GM21390 (cell line): ENCODE measurements around the gene RHOH.

Experiments
- ATAC-seq: cut with Tn5 transposase; IDR thresholded peaks from one replicate; pipeline ENCODE4 v1.9.1; 2021; ENCODE audit not compliant: unreplicated experiment

RHOH gene

DNA sequence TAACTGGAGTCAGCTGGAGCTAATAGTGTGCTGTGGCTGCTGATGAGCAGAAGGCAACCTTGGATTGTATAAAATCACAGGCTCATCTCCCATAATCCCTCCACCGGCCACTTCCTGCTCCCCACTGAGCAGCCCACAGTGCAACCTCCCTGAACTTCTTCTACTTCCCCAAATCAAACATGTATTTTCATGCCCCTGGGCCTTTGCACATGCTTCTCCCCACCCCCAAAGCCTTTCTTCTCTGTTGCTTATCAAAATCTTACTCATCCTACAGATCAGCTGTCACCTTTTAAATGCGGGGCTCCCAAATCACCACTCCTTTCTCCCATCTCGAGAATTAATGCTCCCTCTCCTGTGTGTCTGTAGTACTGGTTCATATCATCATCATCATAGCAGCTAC lies 35.8 kb downstream of the RHOH start:
- ATAC-seq: no peak

DNA sequence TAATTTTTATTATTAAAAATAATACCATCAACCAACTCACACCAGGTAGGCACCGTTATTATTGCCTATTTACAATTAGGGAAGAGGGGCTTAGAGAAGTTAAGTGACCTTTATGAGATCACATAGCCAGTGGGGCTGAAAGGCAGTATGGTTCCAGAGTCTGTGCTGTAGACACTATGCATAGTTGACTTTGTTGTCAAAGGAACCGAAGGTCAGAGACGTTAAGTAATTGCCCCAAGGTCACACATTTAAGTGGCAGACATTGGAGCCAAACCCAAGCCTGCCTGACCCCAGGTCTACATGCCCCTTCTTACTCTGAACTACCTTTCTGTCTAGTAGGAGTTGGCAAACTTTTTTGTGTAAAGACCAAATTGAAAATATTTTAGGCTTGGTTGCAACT lies 36.4 kb downstream of the RHOH start:
- ATAC-seq: no peak

DNA sequence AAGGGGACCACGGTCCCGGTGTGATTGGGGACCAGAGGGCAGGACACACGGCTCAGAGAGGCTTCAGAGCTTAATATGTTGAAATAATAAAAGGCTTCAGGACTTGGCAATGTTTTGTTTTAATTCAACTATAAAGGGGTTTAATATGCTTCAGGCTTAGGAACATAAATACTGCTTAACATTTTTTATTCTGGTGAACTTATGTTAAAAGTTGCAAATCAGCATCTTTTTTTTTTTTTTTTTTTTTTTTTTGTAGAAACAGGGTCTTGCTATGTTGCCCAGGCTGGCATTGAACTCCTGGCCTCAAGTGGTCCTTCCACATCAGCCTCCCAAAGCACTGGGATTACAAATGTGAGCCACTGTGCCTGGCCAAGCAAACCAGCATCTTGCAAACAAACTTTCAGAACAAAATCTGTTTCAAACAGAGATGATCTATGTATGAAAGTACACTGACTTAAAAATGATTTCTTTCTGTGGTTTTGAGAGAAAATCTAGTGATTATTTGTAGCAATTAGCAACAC lies 37.7 kb downstream of the RHOH start:
- no peak for ATAC-seq

DNA sequence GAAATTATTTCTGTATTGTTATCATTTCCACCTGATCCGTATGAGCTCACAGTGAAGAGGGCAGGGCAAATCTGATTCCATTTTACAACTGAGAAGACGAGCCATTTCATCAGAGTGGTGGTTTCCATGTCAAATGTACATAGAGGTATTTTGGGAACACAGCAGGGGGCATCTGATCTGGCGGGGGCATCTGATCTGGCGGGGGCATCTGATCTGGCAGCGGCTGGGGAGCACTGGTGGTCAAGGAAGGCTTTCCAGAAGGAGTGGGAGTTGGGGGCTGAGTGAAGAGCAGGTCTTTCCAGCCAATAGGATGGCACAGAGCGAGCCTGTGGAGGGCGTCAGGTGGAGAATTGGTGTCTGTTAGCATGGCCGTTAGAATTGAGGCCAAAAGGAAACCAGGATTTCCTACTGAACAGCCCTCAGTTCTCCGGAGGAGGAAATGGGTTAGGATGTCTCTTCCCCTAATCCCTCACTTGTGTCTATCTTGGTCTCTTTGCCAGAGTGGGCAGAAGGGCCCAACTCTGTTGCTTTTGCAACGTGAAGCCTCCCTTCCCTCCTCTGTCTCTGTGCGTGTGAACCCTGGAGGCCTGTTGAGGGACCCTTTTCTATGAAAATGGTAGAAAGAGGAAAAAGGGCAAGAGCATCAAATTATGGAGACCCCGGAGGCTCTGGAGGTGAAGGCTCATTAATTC lies 41.3 kb downstream of the RHOH start:
- no peak for ATAC-seq

- no peak for ATAC-seq
Observed at GRCh38 chr4:40238700-40239548, 42.1 kb downstream of the RHOH start.

GRCh38 chr4:40240040-40240653 lies 43.3 kb downstream of the RHOH start:
- no peak for ATAC-seq

DNA sequence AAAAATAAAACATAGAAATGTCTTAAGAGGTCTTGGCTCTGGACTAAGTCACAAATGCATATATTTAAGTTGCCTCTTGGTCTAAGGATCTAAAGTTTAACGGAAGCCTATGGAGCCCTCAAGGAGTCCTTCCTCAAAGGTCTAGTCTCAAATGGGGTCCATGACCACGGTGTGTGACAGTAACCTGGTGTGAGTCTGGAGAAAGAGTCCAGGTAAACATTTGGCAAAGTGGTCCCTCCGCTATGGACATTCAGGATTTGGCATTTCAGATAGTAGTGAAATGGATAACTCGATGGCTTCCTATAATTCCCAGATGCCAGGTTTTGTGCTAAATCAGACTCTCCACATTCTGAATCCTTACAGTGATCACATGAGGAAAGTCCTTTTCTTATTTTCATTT lies 44.2 kb downstream of the RHOH start:
- no peak for ATAC-seq

- ATAC-seq: no peak
Observed at GRCh38 chr4:40241941-40242340, 45.1 kb downstream of the RHOH start.

GRCh38 chr4:40243386-40243948 lies 46.6 kb downstream of the RHOH start:
- ATAC-seq: no peak

DNA sequence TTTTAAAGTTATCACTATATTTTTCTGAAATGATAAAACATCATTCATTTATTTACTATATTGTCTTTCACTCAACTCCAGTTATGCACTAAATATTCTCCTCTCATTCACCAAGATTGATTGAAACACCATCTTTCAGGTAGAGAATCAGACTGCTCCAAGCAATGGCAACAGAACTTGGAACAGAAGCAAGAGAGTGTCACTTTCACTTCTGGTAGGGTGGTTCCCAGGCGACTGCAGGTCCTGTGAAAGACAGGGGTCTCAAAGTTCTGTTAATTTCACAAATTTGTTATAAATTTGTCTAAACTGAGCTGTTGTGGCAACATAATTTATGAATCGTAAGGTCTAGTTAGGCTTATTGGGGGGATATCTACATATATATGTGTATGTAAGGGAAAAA lies 47.8 kb downstream of the RHOH start:
- ATAC-seq: no peak

- ATAC-seq: no peak
Observed at GRCh38 chr4:40245550-40245949, 48.7 kb downstream of the RHOH start.

GRCh38 chr4:40246011-40246900 lies 49.4 kb downstream of the RHOH start:
- no peak for ATAC-seq

DNA sequence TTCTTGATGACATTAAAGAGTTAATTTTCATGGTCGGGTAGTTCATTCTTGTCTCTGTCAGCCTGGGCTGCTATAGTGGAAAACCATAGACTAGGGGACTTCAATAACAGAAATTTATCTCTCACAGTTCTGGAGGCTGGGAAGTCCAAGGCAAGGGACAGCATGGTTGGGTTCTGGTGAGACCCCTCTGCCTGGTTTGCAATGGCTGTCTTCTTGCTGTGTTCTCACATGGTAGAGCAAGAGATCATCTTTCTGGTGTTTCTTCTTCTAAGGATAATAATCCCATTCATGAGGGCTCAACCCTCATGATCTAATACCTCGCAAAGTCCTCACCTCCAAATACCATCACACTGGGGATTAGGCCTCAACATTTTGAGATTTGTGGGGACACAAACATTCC lies 50.1 kb downstream of the RHOH start:
- ATAC-seq: no peak

DNA sequence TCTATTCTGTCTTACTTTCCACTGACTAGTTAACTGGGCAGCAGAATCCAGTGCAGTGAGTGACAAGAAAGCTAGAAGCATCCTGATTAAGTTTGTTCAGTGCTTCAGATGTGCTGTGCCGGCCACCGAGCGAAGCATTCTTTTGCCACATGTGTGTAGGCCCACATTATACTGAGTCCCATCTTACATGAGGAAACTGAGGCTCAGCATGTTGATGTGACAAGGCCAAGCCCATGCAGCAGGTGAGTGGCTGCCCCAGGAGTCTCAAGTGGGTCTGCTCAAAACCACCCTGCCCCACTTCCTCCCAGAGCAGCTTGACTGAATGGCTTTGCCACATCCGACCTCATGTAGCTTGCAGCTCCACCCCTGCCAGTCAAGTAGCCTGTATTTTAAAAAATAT lies 50.5 kb downstream of the RHOH start:
- ATAC-seq: no peak

GRCh38 chr4:40251366-40251765 lies 54.5 kb downstream of the RHOH start:
- no peak for ATAC-seq

- no peak for ATAC-seq
Observed at GRCh38 chr4:40253906-40254305, 57.1 kb downstream of the RHOH start.

DNA sequence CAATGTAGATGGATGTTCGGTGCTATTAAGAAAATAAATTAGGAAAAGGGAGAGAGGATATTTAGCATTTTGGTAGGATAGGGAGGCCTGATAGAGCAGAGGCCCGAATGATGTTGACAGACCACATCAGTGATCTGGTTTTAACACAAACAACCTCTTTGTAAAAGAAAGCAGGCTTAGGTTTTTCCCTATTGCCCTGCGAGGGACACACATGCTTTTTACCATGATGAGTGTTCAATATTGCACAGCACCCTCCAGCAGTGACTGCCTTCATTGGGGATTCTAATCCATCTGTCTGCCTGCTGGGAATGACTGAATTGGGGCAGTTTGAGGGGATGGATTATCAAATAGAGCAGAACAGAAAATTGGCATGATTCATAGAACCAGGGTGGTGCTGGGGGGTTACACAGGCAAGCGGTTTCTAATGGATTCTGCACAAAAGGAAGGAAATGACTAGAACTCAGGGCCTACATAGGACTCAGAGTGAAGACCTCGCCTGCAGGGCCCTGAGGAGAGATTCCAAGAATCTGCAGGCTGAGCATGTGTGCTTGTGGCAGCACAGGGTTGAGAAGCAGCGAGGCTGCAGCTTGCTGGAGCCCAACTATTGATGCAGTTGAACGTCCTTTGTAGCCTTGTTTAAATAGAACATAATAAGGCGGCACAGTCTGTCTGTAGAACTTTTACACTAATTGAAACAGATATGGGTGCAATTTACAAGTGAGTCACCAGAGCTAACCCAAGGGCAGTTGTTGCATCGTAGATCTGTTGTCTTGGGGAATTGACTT lies 58.0 kb downstream of the RHOH start:
- no peak for ATAC-seq

DNA sequence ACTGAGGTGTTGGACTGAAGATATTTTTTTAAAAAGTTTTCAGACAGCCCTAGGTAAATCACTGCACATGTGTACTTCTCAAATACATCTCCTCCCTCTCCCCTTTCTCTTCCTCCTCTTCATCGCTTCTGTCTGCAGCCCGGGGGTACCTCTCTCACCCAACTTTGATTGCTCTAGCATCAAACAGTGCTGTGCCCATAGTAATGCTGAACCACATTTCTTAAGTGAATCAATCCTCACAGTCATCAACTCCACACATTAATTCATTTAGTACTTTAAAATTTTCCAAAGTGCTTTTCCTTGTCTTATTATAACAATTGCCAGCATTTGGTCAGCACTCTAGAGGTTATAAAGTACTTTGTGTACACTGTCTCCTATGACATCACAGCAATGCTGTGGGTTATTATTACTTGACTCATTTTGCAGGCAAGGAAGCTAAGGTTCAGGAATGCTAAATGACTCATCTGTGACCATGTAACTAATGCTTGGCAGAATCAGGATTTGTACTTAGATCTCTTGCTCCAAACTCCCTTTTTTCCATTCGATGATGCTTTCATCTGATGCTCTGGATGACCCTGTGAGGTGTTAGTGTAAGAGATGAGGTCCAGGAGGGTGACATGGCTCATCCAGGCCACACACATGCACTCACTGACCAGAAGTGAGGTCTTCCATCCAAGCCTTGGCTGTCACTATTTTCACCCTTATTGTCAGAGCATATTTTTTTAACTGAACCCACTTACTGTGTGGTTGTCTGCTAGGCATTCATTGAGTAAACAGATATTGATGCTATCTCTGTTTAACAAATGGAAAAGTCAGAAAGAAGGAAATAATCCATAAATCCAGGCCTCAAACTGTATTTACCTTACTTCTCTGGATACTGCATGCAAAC lies 58.8 kb downstream of the RHOH start:
- no peak for ATAC-seq

GRCh38 chr4:40256329-40256728 lies 59.5 kb downstream of the RHOH start:
- no peak for ATAC-seq
